Tibial nerve (tissue), 3 donors: ENCODE measurements around the gene BMPR1A.

ENCODE experiments used
- CTCF ChIP-seq, 5 experiments: fragments of 200-600 bp in 3 of 5; fragments of 450-650 bp in 2 of 5; sonication (generic) in 3 of 5; IDR thresholded peaks; one replicate each; pipeline ENCODE4 v1.5.1; 2016 to 2019; ENCODE audit warnings: antibody characterized with exemption in 5 of 5, mild to moderate bottlenecking in 3 of 5, moderate library complexity in 2 of 5
- POLR2A ChIP-seq, 2 donors: fragments of 450-650 bp; IDR thresholded peaks; one replicate each; pipeline ENCODE4 v1.6.1; 2017; ENCODE audit warnings: antibody characterized with exemption in 2 of 2, mild to moderate bottlenecking in 2 of 2, moderate library complexity in 2 of 2

GRCh38 chr10:86870679-86871078 lies 114.3 kb downstream of the BMPR1A start:
- TF ChIP-seq POLR2A (IDR thresholded peaks at IDR 0.05) (no peak), CTCF (IDR thresholded peaks at IDR 0.05) (no peak)
